Measurements from ENCODE around the gene SAMD13. TPM values are rescaled to one million over a fixed set of nuclear protein-coding genes. Genes with fewer than 3 reads are reported as not detected.
"Not testable (repeated sequence)": the region's sequence is repeated elsewhere in the genome, so short reads cannot be mapped to it uniquely, and the experiment has no call there.

Gene SAMD13
- polyA plus RNA-seq, 1 donor from 2014 or later, result 20.0 TPM

- Histone ChIP-seq H3K4me3 (ENCODE audit: low read length) (no peak overlapping the region), H3F3A (ENCODE audit: insufficient read depth, low read length, poor library complexity, severe bottlenecking) (no peaks in the 10 kb centered on the region), H2AFZ (ENCODE audit: low read depth, low read length) (no peak overlapping the region), H3K27me3 (ENCODE audit: insufficient read depth, low read depth, low read length) (no peaks in the 10 kb centered on the region), H3K9me2 (ENCODE audit: insufficient read depth, low read length) (no peaks in the 10 kb centered on the region), H3K9me3 (ENCODE audit: low read length) (no peaks in the 10 kb centered on the region), H3K27ac (ENCODE audit: low read length) (no peak overlapping the region), H3K9ac (ENCODE audit: low read length) (no peak overlapping the region), H3K36me3 (ENCODE audit: insufficient read depth, low read length) (no peaks in the 10 kb centered on the region), H4K20me1 (ENCODE audit: insufficient read depth) (no peaks in the 10 kb centered on the region), H3K4me2 (ENCODE audit: low read length) (no peak overlapping the region), H3K79me2 (replicated peaks; ENCODE audit: insufficient read depth, low read length) (no peaks in the 10 kb centered on the region)
- no peak for TF ChIP-seq POLR2AphosphoS5 (IDR thresholded peaks at IDR 0.05)
These were observed 18.1 kb upstream of the SAMD13 start for GRCh38 chr1:84283381-84283780.

DNA sequence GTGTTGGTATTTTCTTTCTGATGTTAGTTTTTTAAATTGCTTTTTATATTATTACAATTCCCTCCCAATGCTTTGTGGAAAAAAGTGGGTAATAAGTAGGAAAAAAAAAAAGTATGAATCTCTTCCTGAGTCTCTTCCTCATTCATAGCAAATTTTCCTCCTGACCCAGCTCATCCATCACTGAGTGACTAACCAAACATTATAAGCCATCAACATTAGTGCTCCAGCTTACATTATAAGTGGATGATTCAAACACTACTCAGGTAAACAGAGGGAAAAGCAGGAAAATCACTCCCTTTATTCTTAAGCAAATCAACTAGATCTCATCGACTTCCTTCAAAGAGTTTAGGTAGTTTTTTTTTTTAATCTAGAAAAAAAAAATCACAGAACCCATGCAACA lies 15.4 kb upstream of the SAMD13 start:
- no peaks in the 10 kb centered on the region for H3K9me2 ChIP-seq (ENCODE audit: insufficient read depth, low read length)
- H3K4me3 ChIP-seq (ENCODE audit: low read length), result no peak overlapping the region
- TF ChIP-seq, protein P1, sequence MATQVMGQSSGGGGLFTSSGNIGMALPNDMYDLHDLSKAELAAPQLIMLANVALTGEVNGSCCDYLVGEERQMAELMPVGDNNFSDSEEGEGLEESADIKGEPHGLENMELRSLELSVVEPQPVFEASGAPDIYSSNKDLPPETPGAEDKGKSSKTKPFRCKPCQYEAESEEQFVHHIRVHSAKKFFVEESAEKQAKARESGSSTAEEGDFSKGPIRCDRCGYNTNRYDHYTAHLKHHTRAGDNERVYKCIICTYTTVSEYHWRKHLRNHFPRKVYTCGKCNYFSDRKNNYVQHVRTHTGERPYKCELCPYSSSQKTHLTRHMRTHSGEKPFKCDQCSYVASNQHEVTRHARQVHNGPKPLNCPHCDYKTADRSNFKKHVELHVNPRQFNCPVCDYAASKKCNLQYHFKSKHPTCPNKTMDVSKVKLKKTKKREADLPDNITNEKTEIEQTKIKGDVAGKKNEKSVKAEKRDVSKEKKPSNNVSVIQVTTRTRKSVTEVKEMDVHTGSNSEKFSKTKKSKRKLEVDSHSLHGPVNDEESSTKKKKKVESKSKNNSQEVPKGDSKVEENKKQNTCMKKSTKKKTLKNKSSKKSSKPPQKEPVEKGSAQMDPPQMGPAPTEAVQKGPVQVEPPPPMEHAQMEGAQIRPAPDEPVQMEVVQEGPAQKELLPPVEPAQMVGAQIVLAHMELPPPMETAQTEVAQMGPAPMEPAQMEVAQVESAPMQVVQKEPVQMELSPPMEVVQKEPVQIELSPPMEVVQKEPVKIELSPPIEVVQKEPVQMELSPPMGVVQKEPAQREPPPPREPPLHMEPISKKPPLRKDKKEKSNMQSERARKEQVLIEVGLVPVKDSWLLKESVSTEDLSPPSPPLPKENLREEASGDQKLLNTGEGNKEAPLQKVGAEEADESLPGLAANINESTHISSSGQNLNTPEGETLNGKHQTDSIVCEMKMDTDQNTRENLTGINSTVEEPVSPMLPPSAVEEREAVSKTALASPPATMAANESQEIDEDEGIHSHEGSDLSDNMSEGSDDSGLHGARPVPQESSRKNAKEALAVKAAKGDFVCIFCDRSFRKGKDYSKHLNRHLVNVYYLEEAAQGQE (IDR thresholded peaks at IDR 0.05; ENCODE audit: borderline replicate concordance), result no peak
- no peak for TF ChIP-seq POLR2AphosphoS5 (IDR thresholded peaks at IDR 0.05)
- TF ChIP-seq CTCF (IDR thresholded peaks at IDR 0.05; ENCODE audit: poor library complexity, severe bottlenecking), result no peak
- no peak for TF ChIP-seq EP300 (conservative IDR thresholded peaks at IDR 0.05; ENCODE audit: poor library complexity, severe bottlenecking)
- TF ChIP-seq EZH2 (IDR thresholded peaks at IDR 0.05; ENCODE audit: borderline replicate concordance, insufficient read depth, low read length, poor library complexity, severe bottlenecking), result no peak
- TF ChIP-seq SMC3 (conservative IDR thresholded peaks at IDR 0.05; ENCODE audit: poor library complexity), result no peak
- TF ChIP-seq TAF1 (IDR thresholded peaks at IDR 0.05; ENCODE audit: low read depth), result no peak
- TF ChIP-seq RAD21 (conservative IDR thresholded peaks at IDR 0.05), result no peak
- no peak for TF ChIP-seq MXI1 (conservative IDR thresholded peaks at IDR 0.05; ENCODE audit: poor library complexity, severe bottlenecking)
- H3K27me3 ChIP-seq (ENCODE audit: insufficient read depth, low read depth, low read length), result no peaks in the 10 kb centered on the region
- H3K27ac ChIP-seq (ENCODE audit: low read length), result no peak overlapping the region
- H3K79me2 ChIP-seq (replicated peaks; ENCODE audit: insufficient read depth, low read length), result no peaks in the 10 kb centered on the region
- H3K36me3 ChIP-seq (ENCODE audit: insufficient read depth, low read length), result no peaks in the 10 kb centered on the region
- H3K4me2 ChIP-seq (ENCODE audit: low read length), result no peak overlapping the region
- H4K20me1 ChIP-seq (ENCODE audit: insufficient read depth), result no peaks in the 10 kb centered on the region
- H3K9ac ChIP-seq (ENCODE audit: low read length), result no peak overlapping the region
- H3F3A ChIP-seq (ENCODE audit: insufficient read depth, low read length, poor library complexity, severe bottlenecking), result no peaks in the 10 kb centered on the region
- H3K9me3 ChIP-seq (ENCODE audit: low read length), result no peaks in the 10 kb centered on the region
- no peak overlapping the region for H2AFZ ChIP-seq (ENCODE audit: low read depth, low read length)

DNA sequence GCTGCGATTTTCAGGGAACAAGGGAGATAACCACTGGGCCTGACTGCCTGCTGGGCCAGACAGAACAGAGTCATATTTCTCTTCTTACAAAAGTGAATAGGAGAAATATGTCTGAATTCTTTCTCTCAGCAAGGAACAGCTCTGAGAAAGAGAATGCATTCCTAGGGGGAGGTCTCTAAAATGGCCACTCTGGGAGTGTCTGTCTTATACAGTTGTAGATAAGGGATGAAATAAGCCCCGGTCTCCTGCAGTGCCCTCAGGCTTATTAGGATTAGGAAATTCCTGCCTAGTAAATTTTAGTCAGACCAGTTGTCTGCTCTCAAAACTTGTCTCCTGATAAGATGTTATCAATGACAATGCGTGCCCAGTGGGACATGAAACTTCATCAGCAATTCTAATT lies 14.1 kb upstream of the SAMD13 start:
- not testable (repeated sequence) for H3K4me2 ChIP-seq (ENCODE audit: low read length); H3K36me3 ChIP-seq (ENCODE audit: insufficient read depth, low read length); H3K9me2 ChIP-seq (ENCODE audit: insufficient read depth, low read length); H3K9me3 ChIP-seq (ENCODE audit: low read length); H3F3A ChIP-seq (ENCODE audit: insufficient read depth, low read length, poor library complexity, severe bottlenecking); H3K27me3 ChIP-seq (ENCODE audit: insufficient read depth, low read depth, low read length); H2AFZ ChIP-seq (ENCODE audit: low read depth, low read length); H3K27ac ChIP-seq (ENCODE audit: low read length); H4K20me1 ChIP-seq (ENCODE audit: insufficient read depth); H3K79me2 ChIP-seq (replicated peaks; ENCODE audit: insufficient read depth, low read length); H3K4me3 ChIP-seq (ENCODE audit: low read length); H3K9ac ChIP-seq (ENCODE audit: low read length)
